Midbrain (tissue), 1 donor: ENCODE results near the gene ATP5F1D.

Source experiments
- DNase-seq: peaks from one replicate; lab custom pipeline; 2025; lab: John Stamatoyannopoulos, UW

ATP5F1D gene

DNA sequence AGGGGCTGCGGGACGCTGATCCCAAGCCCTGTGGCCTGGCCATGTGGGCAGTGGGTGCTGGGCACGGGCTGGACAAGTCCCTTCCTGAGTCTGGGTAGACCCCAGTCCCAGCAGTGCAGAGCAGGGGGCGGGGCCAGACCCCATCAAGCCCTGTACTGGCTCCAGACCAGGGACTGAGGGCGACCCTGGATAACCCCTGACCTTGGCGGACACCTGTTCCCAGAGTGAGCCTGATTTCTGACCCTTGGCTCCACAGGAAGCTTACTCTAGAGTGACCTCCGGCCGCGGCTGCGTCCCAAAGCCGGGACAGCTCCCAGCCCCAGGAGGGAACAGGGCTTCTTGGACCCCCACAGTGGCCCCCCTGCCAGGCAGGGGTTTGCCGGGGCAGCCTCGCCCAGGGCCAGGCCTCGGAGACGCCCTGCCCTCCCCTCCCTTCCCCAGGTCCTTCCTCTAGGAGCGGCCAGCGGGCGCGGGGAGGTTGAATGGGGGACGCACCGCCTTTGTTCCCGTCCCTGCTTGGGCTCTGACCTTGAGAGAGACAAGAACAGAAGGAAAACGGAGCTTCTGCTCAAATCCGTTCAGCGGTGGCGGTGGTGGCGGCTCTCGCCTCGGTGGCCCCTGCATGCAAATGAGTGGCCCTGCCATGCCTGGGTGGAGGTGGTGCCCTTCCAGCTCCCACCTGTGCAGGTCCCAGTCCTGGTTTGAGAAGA, 41.8 kb downstream of the ATP5F1D start:
- no peak for DNase-seq

DNA sequence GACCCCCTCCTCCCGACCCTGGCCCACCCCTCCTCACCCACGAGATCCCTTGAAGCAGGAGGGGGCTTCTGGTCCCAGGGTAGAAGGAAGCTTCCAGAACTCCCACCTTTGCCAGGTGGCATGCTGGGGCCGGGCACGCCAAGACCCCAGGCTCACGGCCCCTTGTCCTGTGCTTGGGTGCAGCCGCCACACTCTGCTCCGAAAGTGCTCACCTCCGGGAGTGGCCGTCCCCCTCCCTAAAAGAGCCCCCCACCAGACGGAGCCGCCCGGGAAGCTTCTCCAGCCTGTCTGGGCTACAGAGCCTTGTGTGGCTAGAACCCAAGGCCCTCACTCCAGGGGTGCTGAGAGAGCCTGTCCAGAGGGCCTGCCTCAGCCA, 42.4 kb downstream of the ATP5F1D start:
- no peak for DNase-seq

- no peak for DNase-seq
Observed at GRCh38 chr19:1284293-1284978, 42.9 kb downstream of the ATP5F1D start.

GRCh38 chr19:1284979-1285736, 43.6 kb downstream of the ATP5F1D start:
- no peak for DNase-seq

DNA sequence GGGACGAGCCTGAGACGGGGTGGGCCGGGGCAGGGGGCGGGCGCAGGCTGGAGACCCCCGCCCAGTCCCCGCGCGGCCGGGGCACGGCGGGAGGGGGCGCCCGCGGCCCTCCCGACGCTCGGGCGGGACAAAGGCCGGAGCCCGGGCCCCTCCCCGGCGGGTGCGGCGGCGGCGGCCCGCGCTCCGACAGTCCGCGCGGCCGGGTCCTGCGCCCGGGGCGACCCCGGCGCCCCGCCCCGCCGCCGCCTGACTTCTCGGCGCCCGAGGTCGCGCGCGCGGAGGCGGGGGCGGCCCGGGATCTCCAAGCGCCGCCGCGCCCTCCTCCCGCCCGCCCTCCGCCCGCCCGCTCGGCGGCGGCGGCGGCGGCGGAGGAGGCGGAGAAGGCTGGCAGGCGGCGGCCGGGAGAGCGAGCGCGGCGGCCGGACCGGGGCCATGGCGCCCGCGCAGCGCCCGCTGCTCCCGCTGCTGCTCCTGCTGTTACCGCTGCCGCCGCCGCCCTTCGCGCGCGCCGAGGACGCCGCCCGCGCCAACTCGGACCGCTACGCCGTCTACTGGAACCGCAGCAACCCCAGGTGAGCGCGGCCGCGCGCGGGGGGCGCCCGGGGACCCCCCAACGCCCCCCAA, 44.3 kb downstream of the ATP5F1D start, which contains the start of gene EFNA2:
TSS of gene EFNA2 (plus strand) at position 137 of the 624 bp plus-strand sequence. CDS start at position 433, 296 bp downstream.
- DNase-seq, result no peak

GRCh38 chr19:1286487-1287353, 45.2 kb downstream of the ATP5F1D start:
- DNase-seq, result no peak

DNA sequence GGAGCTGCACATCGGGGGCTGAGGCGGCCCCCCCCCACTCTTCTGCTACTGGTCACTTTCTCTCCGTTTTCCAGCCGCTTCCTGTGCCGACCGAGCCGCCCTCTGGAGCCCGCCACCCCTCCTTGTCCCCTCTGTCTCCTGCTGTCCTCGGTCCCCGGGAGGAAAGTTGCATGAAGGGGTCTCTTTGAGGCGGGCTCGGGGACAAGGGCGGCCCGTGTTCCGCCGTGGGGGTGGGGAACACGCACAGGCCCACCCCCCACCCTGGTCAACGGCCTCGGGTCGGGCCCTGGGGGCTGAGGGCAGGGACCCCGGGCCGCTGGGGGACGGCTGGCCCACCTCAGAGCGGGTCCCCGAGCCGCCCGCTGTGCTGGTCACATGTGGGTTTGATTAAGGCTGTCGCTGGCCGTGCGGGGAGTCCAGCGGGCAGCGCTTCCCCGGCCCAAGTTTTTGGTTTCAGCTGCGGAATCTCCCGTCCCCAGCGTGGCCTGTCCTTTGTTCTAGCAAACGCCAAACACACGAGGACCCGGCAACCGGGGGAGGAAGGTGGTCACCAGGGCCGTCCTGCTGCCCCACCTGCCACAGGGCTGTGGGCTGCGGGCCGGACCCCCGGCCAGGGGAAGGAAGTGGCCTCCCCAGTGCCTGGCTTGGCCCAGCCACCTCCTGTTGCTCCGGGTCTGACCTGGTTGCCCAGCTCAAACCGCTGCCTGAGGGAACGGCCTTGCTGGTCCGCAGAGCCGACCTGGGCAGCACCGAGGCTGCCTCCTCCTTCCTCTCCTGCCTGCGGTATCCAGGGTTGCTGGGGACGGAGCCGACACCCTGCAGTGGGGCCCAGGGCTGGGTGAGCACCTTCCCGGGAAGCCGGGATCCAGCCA, 46.0 kb downstream of the ATP5F1D start:
- DNase-seq, result no peak

DNA sequence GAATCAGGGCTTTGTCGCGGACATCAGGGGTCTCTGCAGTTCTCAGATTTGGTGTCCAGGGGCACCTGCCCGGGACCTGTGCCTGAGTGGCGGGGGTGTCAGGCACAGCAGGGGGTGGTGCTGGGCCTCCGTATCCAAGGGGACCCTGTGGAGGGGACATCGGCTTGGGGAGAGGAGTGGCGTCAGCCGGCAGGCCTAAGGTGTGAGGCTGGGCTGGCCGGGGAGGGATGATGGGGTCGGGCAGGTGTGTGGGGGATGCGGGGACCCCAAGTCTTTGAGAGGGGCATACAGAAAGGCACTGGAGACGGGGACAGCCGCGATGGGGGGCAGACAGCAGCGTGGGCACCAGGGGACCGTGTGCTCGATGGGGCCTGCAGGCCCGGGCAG, 46.7 kb downstream of the ATP5F1D start:
- DNase-seq, result no peak

- DNase-seq, result no peak
Observed at GRCh38 chr19:1288833-1289685, 47.5 kb downstream of the ATP5F1D start.

DNA sequence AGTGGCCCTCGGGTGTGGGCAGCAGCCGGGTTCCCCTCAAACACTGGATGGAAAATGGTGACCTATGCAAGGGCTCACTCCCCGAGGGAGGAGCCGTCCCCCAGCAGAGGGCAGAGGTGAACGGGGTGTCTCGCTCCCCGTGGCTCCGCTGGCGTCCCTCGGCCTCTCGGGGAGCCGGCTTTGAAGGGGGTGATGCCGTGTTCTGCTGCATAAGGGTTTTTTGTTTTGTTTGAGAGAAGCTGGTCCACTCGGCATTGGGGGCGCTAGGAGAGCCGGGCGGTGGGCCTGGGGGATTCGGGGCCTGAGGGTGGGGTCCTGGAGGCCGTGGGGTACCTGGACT, 48.1 kb downstream of the ATP5F1D start:
- no peak for DNase-seq

GRCh38 chr19:1290196-1290702, 48.7 kb downstream of the ATP5F1D start:
- no peak for DNase-seq

DNA sequence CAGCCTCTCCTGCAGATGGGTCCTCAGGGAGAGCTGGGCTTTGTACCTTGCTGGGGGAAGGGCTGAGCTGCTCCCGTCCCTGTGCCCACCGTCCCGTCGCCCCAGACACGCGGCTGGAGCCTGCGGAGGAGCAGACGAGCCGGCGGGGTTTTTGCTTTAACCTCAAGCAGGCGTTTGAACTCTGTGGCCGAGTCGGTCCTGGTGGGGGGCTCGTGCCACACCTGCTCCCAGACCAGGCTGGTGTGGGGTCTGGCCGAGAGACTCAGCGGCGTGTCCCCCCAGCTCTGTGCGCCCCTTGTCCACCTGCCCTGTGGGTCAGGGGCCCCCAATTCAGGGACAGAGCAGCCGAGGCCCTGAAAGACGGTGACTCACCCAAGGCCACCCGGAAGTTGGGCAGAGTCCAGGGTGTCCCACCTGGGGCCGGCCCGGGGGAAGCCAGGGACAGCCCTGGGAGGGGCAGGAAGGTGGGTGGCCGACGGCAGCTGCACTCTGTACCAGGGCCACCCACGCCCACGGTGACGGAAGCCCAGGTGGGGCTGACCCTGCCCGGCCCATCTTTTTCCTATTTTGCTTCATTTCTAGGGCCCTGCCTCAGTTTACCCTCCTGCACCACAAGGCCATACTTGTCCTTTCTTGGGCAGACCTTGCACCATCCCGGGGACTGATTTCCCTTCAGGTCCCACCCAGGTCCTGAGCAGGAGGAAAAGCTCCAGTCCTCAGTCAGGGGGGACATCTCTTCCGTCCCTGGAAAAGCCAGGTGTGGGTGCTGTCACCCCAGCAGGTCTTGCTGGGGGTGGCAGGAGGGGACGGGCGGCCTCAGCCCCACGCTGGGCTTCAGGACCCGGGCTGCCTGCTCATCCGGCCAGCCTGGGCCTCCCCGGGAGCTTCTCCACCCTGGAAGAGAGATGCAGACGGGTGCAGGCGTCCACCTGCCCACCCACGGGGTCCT, 49.4 kb downstream of the ATP5F1D start:
- DNase-seq, result no peak

DNA sequence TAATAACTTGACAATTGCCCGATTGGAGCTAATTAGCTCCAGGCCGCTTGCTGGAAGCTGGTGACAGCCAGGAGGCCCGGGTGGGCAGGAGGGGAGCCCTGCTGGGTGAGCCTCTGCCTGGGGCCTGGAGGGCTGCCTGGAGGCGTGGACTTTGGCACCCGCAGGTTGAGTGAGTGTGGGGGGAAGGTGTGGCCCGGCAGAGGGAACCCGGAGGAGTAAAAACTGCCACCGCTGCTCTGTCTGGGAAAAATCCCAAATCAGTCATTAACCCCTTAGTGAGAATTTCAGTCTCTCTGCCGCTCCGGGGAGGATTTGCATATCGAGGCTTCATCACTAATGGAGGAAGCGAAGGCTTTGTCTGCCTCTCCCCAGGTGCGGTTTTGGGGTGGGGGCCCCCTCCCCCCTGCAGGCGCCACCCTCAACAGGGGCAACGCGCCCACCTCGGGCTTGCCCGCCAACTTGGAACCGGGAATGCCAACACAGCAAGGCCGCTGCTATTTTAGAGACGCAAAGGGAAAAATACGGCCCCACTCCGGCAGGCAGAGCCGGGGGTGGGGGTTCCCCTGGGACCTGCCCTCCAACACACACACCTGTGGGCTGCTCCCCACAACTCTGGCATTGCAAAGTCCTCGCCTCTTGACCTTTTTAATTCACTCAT, 50.3 kb downstream of the ATP5F1D start:
- no peak for DNase-seq

DNA sequence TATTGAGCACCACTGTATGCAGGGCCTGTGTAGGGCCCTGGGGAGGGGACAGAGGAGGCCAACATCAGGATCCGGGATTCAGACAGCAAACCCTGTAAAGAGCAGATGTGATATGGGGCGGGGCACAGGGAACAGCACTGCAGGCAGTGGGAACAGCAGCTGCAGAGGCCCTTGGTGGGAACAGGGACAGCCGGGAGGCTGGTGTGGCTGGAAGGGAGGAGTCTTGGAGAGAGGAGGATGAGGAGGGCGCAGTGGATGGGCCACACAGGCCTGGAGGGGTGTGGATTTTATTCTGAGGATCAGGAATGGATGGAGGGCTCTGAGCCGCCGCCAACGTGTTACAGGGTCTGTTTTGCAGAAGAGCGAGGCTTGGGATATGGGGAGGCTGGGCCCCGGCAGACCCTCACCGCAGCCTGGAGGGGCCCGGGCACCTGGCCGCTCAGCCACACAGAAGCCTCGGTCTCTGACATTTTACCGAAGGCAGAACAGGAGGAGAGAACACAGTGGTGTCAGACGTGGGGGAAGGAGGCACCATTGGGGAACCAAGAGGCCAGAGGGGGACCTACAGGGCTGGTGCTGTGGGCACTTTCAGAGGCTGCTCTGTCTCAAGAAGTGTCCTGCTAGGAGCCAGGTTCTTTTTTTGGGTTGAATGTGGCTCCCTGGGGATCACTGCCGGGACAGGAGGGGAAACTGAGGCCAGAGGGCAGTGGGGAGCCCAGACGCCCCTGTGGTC, 51.0 kb downstream of the ATP5F1D start:
- DNase-seq, result no peak

DNA sequence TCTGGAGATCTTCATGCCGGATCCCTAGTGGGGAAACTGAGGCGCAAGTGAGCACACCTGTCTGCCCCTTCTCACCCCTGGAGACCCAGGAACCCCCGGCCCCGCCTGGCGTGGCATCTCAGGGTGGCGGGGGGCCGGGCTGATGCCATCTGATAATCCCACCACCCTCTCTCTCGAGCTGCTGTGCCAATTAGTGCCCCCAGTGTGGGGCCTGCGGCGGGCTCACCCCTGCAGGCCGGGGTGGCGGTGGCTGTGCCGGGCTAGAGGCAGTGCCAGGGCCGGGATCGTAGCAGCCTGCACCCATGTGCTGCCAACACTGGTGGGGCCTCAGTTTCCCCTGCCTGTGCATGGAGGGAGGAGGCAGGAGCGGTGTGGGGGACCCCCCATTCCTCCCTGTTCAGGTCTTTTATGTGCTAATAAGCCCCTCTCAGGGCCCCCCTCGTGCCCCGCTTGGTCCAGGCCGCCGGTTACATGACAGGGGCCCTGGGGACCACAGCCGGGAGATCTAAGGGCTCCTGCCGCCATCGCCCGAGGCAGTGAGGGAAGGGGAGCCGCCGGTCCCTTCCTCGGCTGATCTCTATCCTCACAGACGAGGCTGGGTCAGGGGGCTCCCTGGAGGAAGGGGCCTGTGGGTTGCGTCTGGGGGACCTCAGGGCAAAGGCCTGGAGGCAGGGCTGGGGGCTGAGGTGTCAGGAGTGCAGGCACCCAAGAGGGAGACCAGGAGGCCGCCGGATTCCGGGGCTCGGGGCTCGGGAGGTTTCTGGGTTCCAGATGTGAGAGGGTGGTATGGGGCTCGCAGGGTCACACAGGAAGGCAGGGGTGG, 52.4 kb downstream of the ATP5F1D start:
- DNase-seq, result no peak
